Smooth muscle cell (in vitro differentiated cells): ENCODE measurements around the gene DAW1. TPM values are rescaled to one million over a fixed set of nuclear protein-coding genes. Genes with fewer than 3 reads are reported as not detected.

ENCODE experiments used
- DNase-seq: peaks from one replicate; lab custom pipeline; 2025; ENCODE audit not compliant: unreplicated experiment; lab: John Stamatoyannopoulos, UW
- H2AFZ ChIP-seq: fragments of 200-600 bp; sonication (generic); 2 replicates; pipeline ENCODE4 v1.6.0; 2016; ENCODE audit warnings: antibody characterized with exemption, low read depth, mild to moderate bottlenecking
- H3F3A ChIP-seq: fragments of 200-600 bp; sonication (generic); 2 replicates; pipeline ENCODE4 v1.6.0; 2017; ENCODE audit warnings: antibody characterized with exemption, low read depth
- H3K27ac ChIP-seq: fragments of 200-600 bp; sonication (generic); 2 replicates; pipeline ENCODE4 v1.5.1; 2016; ENCODE audit warnings: low read depth, mild to moderate bottlenecking
- H3K27me3 ChIP-seq: fragments of 200-600 bp; sonication (generic); 2 replicates; pipeline ENCODE4 v1.6.1; 2016; ENCODE audit warnings: low read depth, mild to moderate bottlenecking
- H3K36me3 ChIP-seq: fragments of 200-600 bp; sonication (generic); 2 replicates; pipeline ENCODE4 v1.5.1; 2016; ENCODE audit warnings: low read depth
- H3K4me1 ChIP-seq: fragments of 200-600 bp; sonication (generic); 2 replicates; pipeline ENCODE4 v1.5.1; 2016; ENCODE audit warnings: low read depth
- H3K4me2 ChIP-seq: fragments of 200-600 bp; sonication (generic); 2 replicates; pipeline ENCODE4 v1.6.0; 2016; ENCODE audit warnings: mild to moderate bottlenecking
- H3K4me3 ChIP-seq: fragments of 200-600 bp; sonication (generic); 2 replicates; pipeline ENCODE4 v1.5.1; 2016; ENCODE audit warnings: mild to moderate bottlenecking
- H3K79me2 ChIP-seq: fragments of 200-600 bp; sonication (generic); 2 replicates; pipeline ENCODE4 v1.6.0; 2016; ENCODE audit warnings: low read depth, mild to moderate bottlenecking
- H3K9ac ChIP-seq: fragments of 200-600 bp; sonication (generic); 2 replicates; pipeline ENCODE4 v1.6.0; 2016; ENCODE audit warnings: low read depth
- H3K9me3 ChIP-seq: fragments of 200-600 bp; sonication (generic); replicated peaks from 2 replicates; pipeline ENCODE4 v1.5.1; 2016; ENCODE audit warnings: low read depth
- H4K20me1 ChIP-seq: fragments of 200-600 bp; sonication (generic); 2 replicates; pipeline ENCODE4 v1.6.0; 2016; ENCODE audit warnings: low read depth
- WGBS: methylation state at CpG from one replicate; pipeline ENCODE4 v1.1.7; 2016; ENCODE audit warnings: low lambda C conversion rate; 5-methylcytosine and 5-hydroxymethylcytosine counted together
- polyA plus RNA-seq: library from polyadenylated mRNA; unstranded; fragments of >200 nt; fragmentation: Nextera tagmentation; extraction: Ambion mirVana; gene quantifications from 2 replicates; pipeline ENCODE4 v1.2.1, GENCODE V29; 2016
- small RNA-seq: library from RNA; depleted of rRNA; stranded (forward); fragments of <200 nt; gene quantifications from one replicate; pipeline ENCODE3, GENCODE V24; 2014
- total RNA-seq: library from RNA; depleted of rRNA; stranded (reverse); fragments of >200 nt; gene quantifications from 2 replicates; pipeline ENCODE4 v1.2.3, GENCODE V29; 2014
- TF ChIP-seq, protein P1 (sequence below): fragments of 200-600 bp; sonication (generic); IDR thresholded peaks from 2 replicates; pipeline ENCODE4 v1.5.1; 2017; ENCODE audit warnings: borderline replicate concordance, mild to moderate bottlenecking, antibody characterized with exemption; ENCODE audit not compliant: insufficient read depth, poor library complexity, severe bottlenecking

DAW1 gene
- total and polyA plus RNA-seq, 2 experiments from 2014 or later, result not detected

DNA sequence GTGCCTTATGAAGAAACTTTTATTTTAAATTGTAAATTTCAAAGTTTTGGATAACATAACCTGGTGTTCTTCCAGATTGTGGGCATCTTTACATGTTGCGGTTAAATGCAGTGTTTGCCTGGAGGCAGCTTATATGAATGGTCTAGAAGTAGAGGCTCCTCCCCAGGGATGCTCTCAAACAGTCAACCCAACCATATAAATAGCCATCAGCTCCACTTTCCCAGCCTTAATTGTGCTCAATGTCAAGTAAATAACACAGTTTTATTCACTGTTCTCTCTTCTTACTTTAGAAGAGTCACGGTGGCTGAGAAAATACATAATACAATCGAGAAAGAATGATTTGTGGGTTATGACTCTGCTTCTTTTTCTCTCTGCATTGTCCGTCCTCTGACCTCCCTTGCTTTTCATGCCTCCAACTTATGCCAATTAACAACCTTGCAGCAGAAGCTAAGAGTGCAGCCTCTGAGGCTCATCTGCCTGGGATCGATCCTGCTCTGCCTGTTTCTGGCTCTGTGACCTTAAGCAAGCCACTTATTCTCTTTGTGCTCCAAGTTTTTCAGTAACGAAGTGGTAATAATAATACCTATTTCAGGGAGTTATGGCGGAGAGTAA, 100.3 kb downstream of the DAW1 start:
- no peak overlapping the region for H3K27ac ChIP-seq
- H4K20me1 ChIP-seq, result no peaks in the 10 kb centered on the region
- no peak for DNase-seq
- H3K9ac ChIP-seq, result no peak overlapping the region
- no peaks in the 10 kb centered on the region for H3K27me3 ChIP-seq
- H3K4me3 ChIP-seq, result no peak overlapping the region
- no peak overlapping the region for H3K4me2 ChIP-seq
- 91% methylated on average over 7 of the region's 7 CpGs for WGBS
- no peaks in the 10 kb centered on the region for H3K4me1 ChIP-seq
- H3K9me3 ChIP-seq, result no peaks in the 10 kb centered on the region
- TF ChIP-seq, protein P1, sequence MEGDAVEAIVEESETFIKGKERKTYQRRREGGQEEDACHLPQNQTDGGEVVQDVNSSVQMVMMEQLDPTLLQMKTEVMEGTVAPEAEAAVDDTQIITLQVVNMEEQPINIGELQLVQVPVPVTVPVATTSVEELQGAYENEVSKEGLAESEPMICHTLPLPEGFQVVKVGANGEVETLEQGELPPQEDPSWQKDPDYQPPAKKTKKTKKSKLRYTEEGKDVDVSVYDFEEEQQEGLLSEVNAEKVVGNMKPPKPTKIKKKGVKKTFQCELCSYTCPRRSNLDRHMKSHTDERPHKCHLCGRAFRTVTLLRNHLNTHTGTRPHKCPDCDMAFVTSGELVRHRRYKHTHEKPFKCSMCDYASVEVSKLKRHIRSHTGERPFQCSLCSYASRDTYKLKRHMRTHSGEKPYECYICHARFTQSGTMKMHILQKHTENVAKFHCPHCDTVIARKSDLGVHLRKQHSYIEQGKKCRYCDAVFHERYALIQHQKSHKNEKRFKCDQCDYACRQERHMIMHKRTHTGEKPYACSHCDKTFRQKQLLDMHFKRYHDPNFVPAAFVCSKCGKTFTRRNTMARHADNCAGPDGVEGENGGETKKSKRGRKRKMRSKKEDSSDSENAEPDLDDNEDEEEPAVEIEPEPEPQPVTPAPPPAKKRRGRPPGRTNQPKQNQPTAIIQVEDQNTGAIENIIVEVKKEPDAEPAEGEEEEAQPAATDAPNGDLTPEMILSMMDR, result no peak
- H2AFZ ChIP-seq, result no peak overlapping the region
- no peaks in the 10 kb centered on the region for H3K79me2 ChIP-seq
- H3K36me3 ChIP-seq, result no peaks in the 10 kb centered on the region
- H3F3A ChIP-seq, result no peaks in the 10 kb centered on the region

DNA sequence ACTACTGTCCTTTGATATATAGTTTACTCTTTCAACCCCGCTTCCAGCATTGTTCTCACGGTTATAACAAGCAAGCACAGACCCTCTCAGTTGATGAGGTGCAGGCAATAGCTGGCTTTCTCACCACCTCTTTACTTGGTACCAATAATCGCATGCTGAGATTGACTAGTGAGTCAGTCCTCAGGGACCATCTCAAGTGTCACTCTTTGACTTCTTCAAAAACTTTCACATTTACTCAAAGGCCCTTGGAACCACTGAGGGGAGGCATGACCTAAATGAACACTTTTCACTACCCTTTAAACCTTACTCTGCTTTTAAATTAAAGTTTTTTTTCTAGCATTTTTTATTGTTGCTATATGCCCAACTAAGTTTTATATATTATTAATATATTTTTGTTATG, 101.8 kb downstream of the DAW1 start:
- Histone ChIP-seq H3K4me3 (no peak overlapping the region), H3K4me2 (no peak overlapping the region), H3K36me3 (no peaks in the 10 kb centered on the region), H3K9ac (no peak overlapping the region), H3K4me1 (no peaks in the 10 kb centered on the region), H3K9me3 (no peaks in the 10 kb centered on the region), H4K20me1 (no peaks in the 10 kb centered on the region), H2AFZ (no peak overlapping the region), H3K79me2 (no peaks in the 10 kb centered on the region), H3K27me3 (no peaks in the 10 kb centered on the region), H3K27ac (no peak overlapping the region), H3F3A (no peaks in the 10 kb centered on the region)
- TF ChIP-seq, protein P1, result no peak
- WGBS, result 92% methylated on average over 3 of the region's 3 CpGs
- DNase-seq, result no peak

Small RNA genes lying within 50 kb of the gene (small RNA-seq; reads per million reads assigned to genes)
- not detected for gene RF00402

Other genes with a start within 250 kb of the DAW1 start
- gene SCYGR5, start 204.8 kb upstream of the DAW1 start, total RNA-seq, result not detected in 2 replicates
- not detected in 2 replicates for gene SCYGR5, start 204.8 kb upstream of the DAW1 start, polyA plus RNA-seq
- 5.0 and 7.2 TPM in 2 replicates for gene SLC19A3, start 153.6 kb upstream of the DAW1 start, total RNA-seq
- 3.5 and 4.5 TPM in 2 replicates for gene SLC19A3, start 153.6 kb upstream of the DAW1 start, polyA plus RNA-seq
- gene SCYGR6, start 146.9 kb upstream of the DAW1 start, total RNA-seq, result not detected in 2 replicates
- gene SCYGR6, start 146.9 kb upstream of the DAW1 start, polyA plus RNA-seq, result not detected in 2 replicates
- not detected in 2 replicates for gene SCYGR7, start 143.3 kb upstream of the DAW1 start, total RNA-seq
- gene SCYGR7, start 143.3 kb upstream of the DAW1 start, polyA plus RNA-seq, result not detected in 2 replicates
- gene SCYGR8, start 125.7 kb upstream of the DAW1 start, total RNA-seq, result not detected in 2 replicates
- gene SCYGR8, start 125.7 kb upstream of the DAW1 start, polyA plus RNA-seq, result not detected in 2 replicates
- 6.7 and 16.4 TPM in 2 replicates for gene CCL20, start 57.8 kb upstream of the DAW1 start, total RNA-seq
- gene CCL20, start 57.8 kb upstream of the DAW1 start, polyA plus RNA-seq, result 6.8 and 12.9 TPM in 2 replicates